Stimulated activated naive CD8-positive, alpha-beta T cell treated with anti-CD3 and anti-CD28 coated beads, Interleukin-15, amount 100 ng/mL, for 72 hours (primary cell): ENCODE measurements around the gene PLD1.

Experiments
- ATAC-seq: fragments of 150-1000 bp; cut with Tn5 transposase; 2 replicates; pipeline ENCODE4 v1.10.0; 2021; ENCODE audit warnings: mild to moderate bottlenecking, moderate library complexity
- DNase-seq, 2 donors: peaks; one replicate each; pipeline ENCODE4 v3.0.0; 2021 to 2022
- H3K27ac Mint-ChIP-seq, 2 donors: one replicate each; pipeline ENCODE4 v1.8.0; 2022; ENCODE audit warnings: mild to moderate bottlenecking in 2 of 2, mixed read lengths in 2 of 2, moderate library complexity in 2 of 2
- H3K27me3 Mint-ChIP-seq: one replicate; pipeline ENCODE4 v1.8.0; 2022; ENCODE audit warnings: mixed read lengths
- H3K4me1 Mint-ChIP-seq: one replicate; pipeline ENCODE4 v1.8.0; 2022; ENCODE audit warnings: mild to moderate bottlenecking, mixed read lengths
- H3K4me3 Mint-ChIP-seq, 2 donors: one replicate each; pipeline ENCODE4 v1.8.0; 2022; ENCODE audit warnings: mild to moderate bottlenecking in 2 of 2, mixed read lengths in 2 of 2, moderate library complexity in 1 of 2
- H3K9me3 Mint-ChIP-seq, 2 donors: one replicate each; pipeline ENCODE4 v1.8.0; 2022; ENCODE audit warnings: mixed read lengths in 2 of 2

PLD1 gene

GRCh38 chr3:171812811-171813210, 2.5 kb upstream of the PLD1 start:
- H3K27me3 Mint-ChIP-seq = peaks cover 55% of the 10 kb centered on the region

GRCh38 chr3:171811913-171812335, 1.6 kb upstream of the PLD1 start:
- no peak for ATAC-seq
- H3K27me3 Mint-ChIP-seq = peaks cover 61% of the 10 kb centered on the region

More at GRCh38 chr3:171812811-171813210, 2.5 kb upstream of the PLD1 start:
- peaks cover 27% of the 10 kb centered on the region for H3K4me1 Mint-ChIP-seq
- no peak overlapping the region for H3K27ac Mint-ChIP-seq
- no peaks in the 10 kb centered on the region for H3K9me3 Mint-ChIP-seq
- no peak overlapping the region for H3K4me3 Mint-ChIP-seq
- ATAC-seq (no peak), DNase-seq (no peak)

DNA sequence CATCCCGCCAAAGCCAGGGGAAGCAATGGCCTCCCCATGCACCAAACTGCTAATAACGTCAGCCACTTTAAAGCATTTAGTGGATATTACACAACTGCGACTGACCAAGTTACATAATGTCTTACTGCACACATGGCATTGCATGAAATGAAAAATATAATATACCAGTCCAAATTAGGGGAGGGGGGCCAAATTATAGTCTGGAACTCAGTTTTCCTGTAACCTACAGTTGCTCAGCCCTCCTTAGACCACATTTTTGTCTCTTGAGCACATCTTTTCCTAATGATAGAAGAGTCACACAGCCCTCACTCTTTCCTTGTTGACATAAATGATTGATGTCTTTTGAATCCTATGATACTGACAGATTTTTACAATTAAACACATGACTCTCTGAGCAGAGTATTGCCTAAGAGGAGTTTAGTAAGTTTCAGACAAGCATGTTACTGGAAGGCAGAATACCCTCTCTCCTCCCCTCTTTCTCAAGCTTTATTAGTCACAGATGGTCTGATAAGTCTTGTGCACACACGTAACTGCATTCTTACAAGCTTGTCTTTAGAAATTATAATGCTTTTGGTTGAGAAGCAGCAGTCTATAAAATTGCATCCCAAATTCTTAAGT, 1.1 kb upstream of the PLD1 start:
- no peak for ATAC-seq
- H3K4me1 Mint-ChIP-seq = peaks cover 27% of the 10 kb centered on the region
- H3K27ac Mint-ChIP-seq = no peak overlapping the region
- H3K27me3 Mint-ChIP-seq = peaks cover 65% of the 10 kb centered on the region
- no peaks in the 10 kb centered on the region for H3K9me3 Mint-ChIP-seq
- no peak overlapping the region for H3K4me3 Mint-ChIP-seq
- no peak for DNase-seq

More at GRCh38 chr3:171811913-171812335, 1.6 kb upstream of the PLD1 start:
- no peak for DNase-seq
- Mint-ChIP-seq H3K9me3 (no peaks in the 10 kb centered on the region), H3K27ac (no peak overlapping the region), H3K4me3 (no peak overlapping the region), H3K4me1 (peaks cover 27% of the 10 kb centered on the region)

DNA sequence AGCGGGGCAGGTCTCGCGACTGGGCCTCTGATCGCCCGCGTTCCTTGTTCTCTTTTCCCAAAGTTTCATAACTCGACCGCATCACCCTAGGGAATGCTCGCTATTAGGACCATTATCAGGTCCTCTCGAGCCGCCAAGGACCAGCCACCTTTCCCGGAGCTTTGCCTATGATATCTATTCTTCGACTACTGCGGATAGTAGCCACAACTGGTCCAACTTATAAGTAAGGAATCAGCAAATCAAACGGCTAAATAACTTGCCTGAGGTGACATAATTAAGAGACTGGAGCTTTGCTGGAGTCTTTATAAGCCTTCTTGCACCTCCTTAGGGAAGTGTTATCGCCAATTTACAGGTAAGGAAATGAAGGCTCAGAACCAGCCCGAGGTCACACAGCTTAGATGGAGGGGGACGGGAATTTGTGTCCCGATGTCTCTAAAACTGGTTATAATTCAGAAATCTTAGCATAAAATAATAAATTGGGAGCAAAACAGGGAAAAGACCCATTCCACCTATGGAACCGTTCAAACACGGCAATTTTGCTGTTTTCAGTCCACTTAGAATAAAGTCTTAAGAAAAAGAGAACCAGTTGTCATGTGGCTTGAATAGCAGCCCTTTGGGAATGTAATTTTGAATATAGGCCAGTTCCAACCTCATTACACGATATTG, 479 bp upstream of the PLD1 start:
- H3K4me3 Mint-ChIP-seq = peak overlapping the region; percentile 77 to 81
- H3K9me3 Mint-ChIP-seq = no peaks in the 10 kb centered on the region
- DNase-seq = no peak
- peaks cover 27% of the 10 kb centered on the region for H3K4me1 Mint-ChIP-seq
- H3K27me3 Mint-ChIP-seq = peaks cover 65% of the 10 kb centered on the region
- H3K27ac Mint-ChIP-seq = no peak overlapping the region
- no peak for ATAC-seq

DNA sequence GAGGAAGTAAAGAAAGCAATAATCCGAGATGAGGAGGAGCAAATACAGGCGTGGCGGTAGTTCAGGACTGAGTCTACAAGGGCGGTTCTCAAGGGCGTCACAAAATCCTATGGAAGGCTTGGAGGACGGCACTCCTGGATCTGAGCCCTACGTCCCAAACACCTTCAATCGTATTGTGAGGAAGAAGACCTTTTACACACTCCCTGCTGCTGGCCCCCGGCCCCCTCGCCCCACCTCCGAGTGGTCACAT, 747 bp downstream of the PLD1 start:
- peak overlapping the region; percentile 60 to 70 for H3K27ac Mint-ChIP-seq
- peaks cover 68% of the 10 kb centered on the region for H3K27me3 Mint-ChIP-seq
- peak overlapping the region; percentile 81 to 92 for H3K4me3 Mint-ChIP-seq
- ATAC-seq (peak; percentile 15), DNase-seq (no peak)
- peaks cover 27% of the 10 kb centered on the region for H3K4me1 Mint-ChIP-seq
- no peaks in the 10 kb centered on the region for H3K9me3 Mint-ChIP-seq

DNA sequence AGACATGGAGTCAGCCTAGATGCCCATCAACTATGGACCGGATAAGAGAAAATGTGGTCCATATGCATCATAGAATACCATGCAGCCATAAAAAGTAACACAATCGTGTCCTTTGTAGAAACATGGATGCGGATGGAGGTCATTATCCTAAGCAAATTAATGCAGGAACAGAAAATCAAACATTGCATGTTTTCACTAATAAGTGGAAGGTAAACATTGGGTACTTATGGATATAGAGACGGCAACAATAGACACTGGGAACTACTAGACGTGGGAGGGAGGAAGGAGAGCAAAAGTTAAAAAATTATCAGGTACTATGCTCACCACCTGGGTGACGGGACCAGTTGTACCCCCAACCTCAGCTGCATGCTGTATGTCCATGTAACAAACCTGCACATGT, 2.5 kb downstream of the PLD1 start:
- H3K4me1 Mint-ChIP-seq = peaks cover 13% of the 10 kb centered on the region
- peaks cover 67% of the 10 kb centered on the region for H3K27me3 Mint-ChIP-seq
- DNase-seq (no peak), ATAC-seq (no peak)
- H3K27ac Mint-ChIP-seq = no peak overlapping the region
- no peaks in the 10 kb centered on the region for H3K9me3 Mint-ChIP-seq
- no peak overlapping the region for H3K4me3 Mint-ChIP-seq

GRCh38 chr3:171807129-171807675, 3.1 kb downstream of the PLD1 start:
- H3K27ac Mint-ChIP-seq = no peak overlapping the region
- ATAC-seq (no peak), DNase-seq (no peak)
- H3K4me1 Mint-ChIP-seq = peaks cover 13% of the 10 kb centered on the region
- no peaks in the 10 kb centered on the region for H3K9me3 Mint-ChIP-seq
- peaks cover 71% of the 10 kb centered on the region for H3K27me3 Mint-ChIP-seq
- H3K4me3 Mint-ChIP-seq = no peak overlapping the region

DNA sequence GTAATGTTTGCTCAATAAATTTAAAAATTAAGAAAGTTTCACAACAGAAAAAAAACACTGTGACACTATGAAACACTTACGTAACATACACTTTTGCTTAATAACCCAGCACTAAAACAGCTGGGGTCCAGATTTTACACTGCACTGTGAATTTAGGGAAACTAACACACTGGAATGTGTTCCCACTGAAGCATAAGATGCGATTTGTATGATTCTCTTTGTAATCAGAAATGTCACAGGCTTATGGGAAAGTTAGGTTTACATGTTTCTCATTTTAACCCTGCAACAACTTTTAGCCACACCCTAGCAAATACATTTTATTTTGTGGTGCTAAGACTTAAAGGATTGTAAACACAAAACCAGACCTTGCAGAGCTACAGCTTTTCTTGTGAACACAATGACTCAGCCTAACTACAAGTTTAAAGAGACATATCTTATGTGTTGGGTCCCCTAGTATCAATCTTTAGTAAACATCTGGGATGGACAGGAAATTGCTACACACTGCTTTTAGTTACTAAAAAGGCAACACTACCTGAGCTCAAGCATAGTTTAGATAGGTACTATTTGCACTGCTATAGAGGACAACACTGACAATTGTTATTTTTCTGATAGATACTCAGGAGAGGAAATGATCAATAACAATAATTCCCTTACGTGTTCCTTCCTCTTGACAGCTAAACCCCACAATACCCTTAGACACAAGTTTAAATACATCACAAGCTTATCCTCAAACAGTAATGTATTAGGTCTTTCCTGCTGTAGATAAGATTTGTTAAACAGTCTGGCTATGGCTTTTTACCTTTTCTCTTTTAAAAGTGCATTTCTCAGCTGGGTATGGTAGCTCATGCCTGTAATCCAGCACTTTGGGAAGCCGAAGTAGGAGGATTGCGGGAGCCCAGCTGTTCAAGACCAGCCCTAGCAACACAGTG, 3.8 kb downstream of the PLD1 start:
- no peaks in the 10 kb centered on the region for H3K9me3 Mint-ChIP-seq
- ATAC-seq = no peak
- no peak overlapping the region for H3K27ac Mint-ChIP-seq
- H3K27me3 Mint-ChIP-seq = peaks cover 71% of the 10 kb centered on the region
- peaks cover 13% of the 10 kb centered on the region for H3K4me1 Mint-ChIP-seq
- DNase-seq = no peak
- H3K4me3 Mint-ChIP-seq = no peak overlapping the region

DNA sequence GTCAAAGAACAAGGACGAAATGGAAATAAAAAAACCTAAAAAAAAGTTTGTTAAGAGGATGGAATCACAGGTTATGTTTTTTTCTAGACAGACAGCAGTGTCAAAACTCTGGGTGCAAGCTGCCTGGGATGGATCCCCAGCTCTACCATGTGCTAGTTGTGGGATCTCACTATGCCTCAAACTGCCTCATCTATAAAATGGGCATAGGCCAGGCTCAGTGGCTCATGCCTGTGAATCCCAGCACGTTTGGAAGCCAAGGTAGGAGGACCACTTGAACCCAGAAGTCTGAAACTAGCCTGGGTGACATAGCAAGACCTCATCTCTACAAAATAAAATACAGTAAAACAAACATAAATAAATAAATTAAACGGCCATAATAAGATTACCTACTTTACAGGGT, 4.6 kb downstream of the PLD1 start:
- Mint-ChIP-seq H3K4me1 (peaks cover 13% of the 10 kb centered on the region), H3K4me3 (no peak overlapping the region), H3K27me3 (peaks cover 64% of the 10 kb centered on the region), H3K9me3 (no peaks in the 10 kb centered on the region), H3K27ac (no peak overlapping the region)
- ATAC-seq (no peak), DNase-seq (no peak)

GRCh38 chr3:171804618-171805389, 5.5 kb downstream of the PLD1 start:
- no peak overlapping the region for H3K27ac Mint-ChIP-seq
- no peak overlapping the region for H3K4me3 Mint-ChIP-seq

DNA sequence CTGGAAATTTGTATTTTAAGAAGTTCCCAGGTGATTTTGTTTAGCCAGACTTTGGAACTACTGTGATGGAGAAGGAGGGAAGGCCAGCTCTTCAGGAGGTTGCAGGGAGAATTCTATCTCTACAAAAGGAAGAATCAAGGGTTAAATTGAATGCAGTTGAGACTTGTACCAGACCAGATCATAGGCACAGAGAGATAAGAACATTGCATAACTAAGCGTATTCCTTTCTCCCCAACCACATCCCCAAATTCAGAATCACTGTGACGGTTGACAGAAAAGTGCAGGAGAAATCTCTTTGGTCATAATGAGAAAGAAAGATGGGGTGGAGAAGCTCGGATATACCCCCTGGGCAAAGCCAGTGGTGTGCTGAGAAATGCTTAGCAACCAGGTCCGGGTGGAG, 7.2 kb downstream of the PLD1 start:
- no peak for ATAC-seq
- no peak overlapping the region for H3K27ac Mint-ChIP-seq
- H3K27me3 Mint-ChIP-seq = peaks cover 44% of the 10 kb centered on the region
- H3K9me3 Mint-ChIP-seq = no peaks in the 10 kb centered on the region
- DNase-seq = no peak
- H3K4me1 Mint-ChIP-seq = no peaks in the 10 kb centered on the region
- H3K4me3 Mint-ChIP-seq = no peak overlapping the region

More at GRCh38 chr3:171804618-171805389, 5.5 kb downstream of the PLD1 start:
- H3K4me1 Mint-ChIP-seq = peaks cover 8% of the 10 kb centered on the region
- H3K9me3 Mint-ChIP-seq = no peaks in the 10 kb centered on the region
- DNase-seq (no peak), ATAC-seq (no peak)
- peaks cover 56% of the 10 kb centered on the region for H3K27me3 Mint-ChIP-seq

- no peak for ATAC-seq
- Mint-ChIP-seq H3K27ac (no peak overlapping the region), H3K4me1 (no peaks in the 10 kb centered on the region), H3K9me3 (no peaks in the 10 kb centered on the region), H3K4me3 (no peak overlapping the region), H3K27me3 (peaks cover 40% of the 10 kb centered on the region)
- DNase-seq = no peak
Observed at GRCh38 chr3:171802590-171802956, 7.7 kb downstream of the PLD1 start.

DNA sequence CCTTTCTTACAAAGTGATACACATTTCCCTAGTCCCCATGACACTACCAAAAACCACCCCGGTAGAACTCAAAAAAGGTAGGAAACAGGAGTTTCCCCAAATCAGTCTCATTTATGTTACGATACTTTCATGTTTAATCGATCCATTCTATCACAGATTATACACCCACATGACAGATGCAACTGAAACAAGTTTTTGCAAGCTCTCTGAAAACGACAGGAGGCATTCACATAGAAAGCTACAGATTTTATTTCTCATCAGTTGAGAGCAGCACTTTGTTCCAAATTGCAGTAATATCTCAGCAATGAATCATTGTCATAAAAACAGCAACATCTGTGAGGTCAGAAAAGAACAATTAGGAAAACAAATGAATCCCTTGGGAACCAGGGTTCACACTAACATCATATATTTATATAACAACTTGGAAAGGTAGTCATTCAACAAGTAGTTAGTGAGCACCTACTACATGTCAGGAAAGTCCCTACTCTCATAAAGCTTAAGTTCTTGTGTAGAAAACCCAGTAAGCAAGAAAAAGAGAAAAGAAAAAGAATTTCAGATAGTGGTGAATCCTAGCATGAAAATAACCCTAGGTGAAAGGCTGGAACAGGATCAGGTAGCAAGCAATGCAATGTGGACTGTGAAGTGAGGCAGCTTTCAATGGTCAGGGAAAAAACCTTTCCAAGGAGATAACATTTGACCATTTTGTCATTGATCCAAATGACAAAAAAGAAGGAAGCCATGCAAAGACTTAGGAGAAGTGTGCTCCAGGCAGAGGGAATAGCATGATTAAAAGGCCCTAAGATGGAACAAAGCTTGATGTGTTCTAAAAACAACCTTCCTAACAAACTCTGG, 8.3 kb downstream of the PLD1 start:
- H3K4me1 Mint-ChIP-seq = no peaks in the 10 kb centered on the region
- no peak for ATAC-seq
- no peak overlapping the region for H3K27ac Mint-ChIP-seq
- no peak for DNase-seq
- peaks cover 34% of the 10 kb centered on the region for H3K27me3 Mint-ChIP-seq
- no peaks in the 10 kb centered on the region for H3K9me3 Mint-ChIP-seq
- H3K4me3 Mint-ChIP-seq = no peak overlapping the region

- Mint-ChIP-seq H3K9me3 (no peaks in the 10 kb centered on the region), H3K27me3 (peaks cover 26% of the 10 kb centered on the region), H3K4me1 (no peaks in the 10 kb centered on the region), H3K27ac (no peak overlapping the region), H3K4me3 (no peak overlapping the region)
- no peak for ATAC-seq
- no peak for DNase-seq
Observed at GRCh38 chr3:171799501-171799900, 10.8 kb downstream of the PLD1 start.
